DMS153 (cell line): Measurements from ENCODE around the gene ARID5B.

Source experiments
- DNase-seq: peaks from one replicate; lab custom pipeline; 2025; lab: John Stamatoyannopoulos, UW

Gene ARID5B

GRCh38 chr10:62077330-62078015 lies 176.0 kb downstream of the ARID5B start:
- no peak for DNase-seq

- DNase-seq, result no peak
These were observed 178.5 kb downstream of the ARID5B start for GRCh38 chr10:62079885-62080559.

GRCh38 chr10:62080905-62081304 lies 179.4 kb downstream of the ARID5B start:
- no peak for DNase-seq

GRCh38 chr10:62081341-62082270 lies 180.1 kb downstream of the ARID5B start:
- DNase-seq, result no peak

GRCh38 chr10:62082271-62082656 lies 180.8 kb downstream of the ARID5B start:
- DNase-seq, result no peak

GRCh38 chr10:62082729-62083411 lies 181.4 kb downstream of the ARID5B start:
- peak; percentile 48 for DNase-seq

- DNase-seq, result peak; percentile 27
These were observed 182.1 kb downstream of the ARID5B start for GRCh38 chr10:62083412-62084267.

- no peak for DNase-seq
These were observed 183.0 kb downstream of the ARID5B start for GRCh38 chr10:62084451-62084850.

- no peak for DNase-seq
These were observed 183.9 kb downstream of the ARID5B start for GRCh38 chr10:62085404-62085803.

GRCh38 chr10:62085821-62086220 lies 184.3 kb downstream of the ARID5B start:
- no peak for DNase-seq

GRCh38 chr10:62087329-62087728 lies 185.8 kb downstream of the ARID5B start:
- DNase-seq, result no peak

- no peak for DNase-seq
These were observed 187.3 kb downstream of the ARID5B start for GRCh38 chr10:62088786-62089185.

GRCh38 chr10:62092301-62093030 lies 191.0 kb downstream of the ARID5B start:
- no peak for DNase-seq

GRCh38 chr10:62093863-62094291 lies 192.4 kb downstream of the ARID5B start:
- no peak for DNase-seq

- DNase-seq, result peak; percentile 31
These were observed 194.0 kb downstream of the ARID5B start for GRCh38 chr10:62095181-62096122.

GRCh38 chr10:62096256-62096933 lies 194.9 kb downstream of the ARID5B start:
- no peak for DNase-seq

GRCh38 chr10:62098278-62099121 lies 197.0 kb downstream of the ARID5B start:
- no peak for DNase-seq

GRCh38 chr10:62099299-62099698 lies 197.8 kb downstream of the ARID5B start:
- no peak for DNase-seq
